Measurements from ENCODE around the gene APP.

DNA sequence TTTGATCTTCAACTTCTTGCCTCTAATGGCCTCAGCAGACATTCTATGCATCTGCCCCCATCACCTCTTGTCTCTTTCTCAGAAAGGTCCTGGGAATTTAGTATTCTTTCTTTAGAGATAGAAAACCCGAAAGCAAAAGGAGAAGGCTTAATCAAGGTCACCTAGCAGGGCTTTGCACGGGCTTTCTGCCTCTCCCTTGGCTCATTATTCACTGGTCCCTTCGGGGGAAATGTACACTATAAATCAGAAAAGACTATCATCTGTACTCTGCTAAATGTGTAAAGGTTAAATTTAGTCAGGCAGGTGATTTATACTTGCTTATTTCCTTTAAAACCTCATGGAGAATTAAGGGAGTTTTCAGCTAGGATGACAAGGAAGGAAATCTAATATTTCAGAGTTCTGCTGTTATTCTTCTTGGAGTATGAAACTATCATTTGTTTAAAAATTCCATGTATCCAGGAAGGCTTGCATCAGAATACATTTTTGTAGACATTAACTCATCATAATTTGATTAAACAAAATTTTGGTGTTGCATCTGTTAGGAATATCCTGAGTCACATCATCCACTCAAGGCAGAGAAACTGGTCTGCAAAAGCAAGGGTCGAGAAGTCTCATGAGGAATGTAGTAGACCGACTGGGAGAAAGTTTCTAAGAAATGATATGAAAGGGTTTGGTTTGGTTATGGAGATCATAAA is 311.2 kb downstream of the APP start:
- TF ChIP-seq, protein P1, sequence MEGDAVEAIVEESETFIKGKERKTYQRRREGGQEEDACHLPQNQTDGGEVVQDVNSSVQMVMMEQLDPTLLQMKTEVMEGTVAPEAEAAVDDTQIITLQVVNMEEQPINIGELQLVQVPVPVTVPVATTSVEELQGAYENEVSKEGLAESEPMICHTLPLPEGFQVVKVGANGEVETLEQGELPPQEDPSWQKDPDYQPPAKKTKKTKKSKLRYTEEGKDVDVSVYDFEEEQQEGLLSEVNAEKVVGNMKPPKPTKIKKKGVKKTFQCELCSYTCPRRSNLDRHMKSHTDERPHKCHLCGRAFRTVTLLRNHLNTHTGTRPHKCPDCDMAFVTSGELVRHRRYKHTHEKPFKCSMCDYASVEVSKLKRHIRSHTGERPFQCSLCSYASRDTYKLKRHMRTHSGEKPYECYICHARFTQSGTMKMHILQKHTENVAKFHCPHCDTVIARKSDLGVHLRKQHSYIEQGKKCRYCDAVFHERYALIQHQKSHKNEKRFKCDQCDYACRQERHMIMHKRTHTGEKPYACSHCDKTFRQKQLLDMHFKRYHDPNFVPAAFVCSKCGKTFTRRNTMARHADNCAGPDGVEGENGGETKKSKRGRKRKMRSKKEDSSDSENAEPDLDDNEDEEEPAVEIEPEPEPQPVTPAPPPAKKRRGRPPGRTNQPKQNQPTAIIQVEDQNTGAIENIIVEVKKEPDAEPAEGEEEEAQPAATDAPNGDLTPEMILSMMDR (IDR thresholded peaks at IDR 0.05; ENCODE audit: borderline replicate concordance, extremely low read depth, low read length, poor library complexity, severe bottlenecking): no peak
- TF ChIP-seq EZH2 (IDR thresholded peaks at IDR 0.05; ENCODE audit: borderline replicate concordance, low read depth, low read length, severe bottlenecking): no peak
